HL-60 (cell line): ENCODE results near the gene MTX3.

ENCODE experiments used
- DNase-seq, 2 experiments: peaks; one replicate each; pipeline ENCODE4 v3.0.0-alpha.2; 2010 to 2020; ENCODE audit warnings: low read depth in 1 of 2, low spot score in 1 of 2
- H3K27ac ChIP-seq: fragments of 250-450 bp; sonication (Bioruptor Pico); replicated peaks from 2 replicates; pipeline ENCODE4 v1.5.1; 2020; ENCODE audit warnings: mild to moderate bottlenecking, moderate library complexity
- H3K27me3 ChIP-seq: fragments of 250-450 bp; sonication (Bioruptor Pico); 2 replicates; pipeline ENCODE4 v1.5.1; 2021; ENCODE audit warnings: mild to moderate bottlenecking, moderate library complexity; ENCODE audit not compliant: insufficient read depth, poor library complexity, severe bottlenecking
- H3K4me3 ChIP-seq: replicated peaks from 2 replicates; pipeline ENCODE4 v1.5.1; 2011; ENCODE audit warnings: mild to moderate bottlenecking, control low read depth, low read length; ENCODE audit not compliant: insufficient read depth
- CTCF ChIP-seq: IDR thresholded peaks from one replicate; pipeline ENCODE4 v1.5.1; 2011; ENCODE audit warnings: low read length, control low read depth, inconsistent platforms; ENCODE audit not compliant: insufficient read depth
- GABPA ChIP-seq: IDR thresholded peaks from 2 replicates; pipeline ENCODE4 v1.6.1; 2012; ENCODE audit warnings: low read depth
- POLR2AphosphoS5 ChIP-seq: IDR thresholded peaks from 2 replicates; pipeline ENCODE4 v1.6.1; 2012; ENCODE audit warnings: low read depth
- REST ChIP-seq: IDR thresholded peaks from 2 replicates; pipeline ENCODE4 v1.6.1; 2012; ENCODE audit warnings: low read depth; ENCODE audit not compliant: insufficient replicate concordance
- SPI1 ChIP-seq: IDR thresholded peaks from 2 replicates; pipeline ENCODE4 v1.6.1; 2012; ENCODE audit warnings: low read depth, mild to moderate bottlenecking, borderline replicate concordance

The MTX3 gene

DNA sequence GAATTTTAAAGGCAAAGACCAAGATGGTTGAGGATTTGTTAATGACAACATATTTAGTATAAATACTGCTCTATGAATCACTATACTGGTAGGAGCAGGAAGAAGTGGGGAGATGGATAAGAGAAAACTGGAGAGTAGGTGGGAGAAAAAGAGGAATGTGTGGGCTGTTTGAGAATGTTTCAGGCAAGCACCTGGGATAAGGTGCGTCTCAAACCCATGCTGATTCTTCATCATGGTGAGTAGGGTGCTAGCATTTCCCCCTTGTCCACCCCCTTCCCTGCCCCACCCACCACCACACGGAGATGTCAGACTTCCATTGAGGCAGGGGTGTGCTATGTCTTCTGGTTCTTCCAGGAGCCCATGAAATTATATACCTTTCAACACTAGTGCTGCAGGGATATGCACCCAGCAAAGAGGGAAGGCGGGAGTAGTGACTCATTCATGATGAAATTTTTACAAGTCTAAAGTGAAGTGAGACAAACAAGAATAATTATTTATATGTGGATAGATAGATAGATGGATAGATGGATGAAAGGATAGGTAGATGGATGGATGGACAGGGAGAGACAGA is 54.3 kb downstream of the MTX3 start:
- Histone ChIP-seq H3K27me3 (no peaks in the 10 kb centered on the region), H3K4me3 (no peak overlapping the region), H3K27ac (no peak overlapping the region)
- TF ChIP-seq GABPA (no peak), REST (no peak), POLR2AphosphoS5 (no peak), SPI1 (no peak), CTCF (no peak)
- no peak for DNase-seq

- H3K27me3 ChIP-seq, result no peaks in the 10 kb centered on the region
- H3K4me3 ChIP-seq, result no peak overlapping the region
- no peak for TF ChIP-seq SPI1
- TF ChIP-seq REST, result no peak
- no peak for TF ChIP-seq POLR2AphosphoS5
- DNase-seq, result no peak
- no peak overlapping the region for H3K27ac ChIP-seq
Observed at GRCh38 chr5:79936002-79936645, 54.9 kb downstream of the MTX3 start.

- Histone ChIP-seq H3K27me3 (no peaks in the 10 kb centered on the region), H3K4me3 (no peak overlapping the region), H3K27ac (no peak overlapping the region)
- no peak for DNase-seq
- TF ChIP-seq REST (no peak), POLR2AphosphoS5 (no peak), CTCF (no peak), SPI1 (no peak), GABPA (no peak)
Observed at GRCh38 chr5:79934681-79935080, 56.4 kb downstream of the MTX3 start.
